Measurements from ENCODE around the gene KDM2B.

GRCh38 chr12:121576851-121577391, 3.9 kb downstream of the KDM2B start:
- TF ChIP-seq EZH2 (IDR thresholded peaks at IDR 0.05; ENCODE audit: low read length) (no peak), CTCF (optimal IDR thresholded peaks at IDR 0.05 in 1 of 3, IDR thresholded peaks at IDR 0.05 in 1 of 3, conservative IDR thresholded peaks at IDR 0.05 in 1 of 3; ENCODE audit: extremely low read depth in 1 of 3, insufficient read depth in 2 of 3, low read length in 3 of 3) (no peak)

Measured in keratinocyte (primary cell).